Fibroblast of lung (primary cell): Measurements from ENCODE around the gene GSG1L. TPM values are rescaled to one million over a fixed set of nuclear protein-coding genes. Genes with fewer than 3 reads are reported as not detected.

ENCODE experiments used
- DNase-seq, 2 donors: peaks; one replicate each; pipeline versions ENCODE4 v3.0.0 to v3.0.0-alpha.2; 2010; ENCODE audit warnings: low read depth in 2 of 2
- H2AFZ ChIP-seq: 2 replicates; pipeline ENCODE4 v1.5.1; 2012; ENCODE audit warnings: low read length, control low read depth, inconsistent platforms
- H3K27ac ChIP-seq: 2 replicates; pipeline ENCODE4 v1.5.1; 2011; ENCODE audit warnings: low read length, control low read depth; ENCODE audit not compliant: insufficient read depth
- H3K27me3 ChIP-seq: 2 replicates; pipeline ENCODE4 v1.5.1; 2011; ENCODE audit warnings: mild to moderate bottlenecking, low read length; ENCODE audit not compliant: control insufficient read depth, insufficient read depth
- H3K36me3 ChIP-seq: 2 replicates; pipeline ENCODE4 v1.5.1; 2011; ENCODE audit warnings: low read length; ENCODE audit not compliant: control insufficient read depth, insufficient read depth
- H3K4me1 ChIP-seq: 2 replicates; pipeline ENCODE4 v1.5.1; 2011; ENCODE audit warnings: low read length; ENCODE audit not compliant: control insufficient read depth, insufficient read depth; ENCODE audit errors: extremely low read depth
- H3K4me2 ChIP-seq: 2 replicates; pipeline ENCODE4 v1.5.1; 2011; ENCODE audit warnings: low read length, control low read depth; ENCODE audit not compliant: insufficient read depth; ENCODE audit errors: extremely low read depth
- H3K4me3 ChIP-seq, 4 experiments: fragments of 200-600 bp in 1 of 4; sonication (generic) in 1 of 4; replicated peaks in 1 of 4; 2 replicates each; pipeline ENCODE4 v1.5.1; 2011 to 2016; ENCODE audit warnings: low read length in 4 of 4, low read depth in 3 of 4, mild to moderate bottlenecking in 3 of 4, control low read depth in 2 of 4, inconsistent platforms in 1 of 4, mixed read lengths in 1 of 4; ENCODE audit not compliant: insufficient read depth in 1 of 4; ENCODE audit errors: control extremely low read depth in 1 of 4
- H3K79me2 ChIP-seq: 2 replicates; pipeline ENCODE4 v1.5.1; 2012; ENCODE audit warnings: mild to moderate bottlenecking, low read length, inconsistent platforms; ENCODE audit not compliant: control insufficient read depth, insufficient read depth
- H3K9ac ChIP-seq: 2 replicates; pipeline ENCODE4 v1.5.1; 2011; ENCODE audit warnings: mild to moderate bottlenecking, low read length, control low read depth; ENCODE audit not compliant: insufficient read depth
- H3K9me3 ChIP-seq: 2 replicates; pipeline ENCODE4 v1.5.1; 2012; ENCODE audit warnings: low read depth, low read length; ENCODE audit not compliant: control insufficient read depth, insufficient read depth
- H4K20me1 ChIP-seq: 2 replicates; pipeline ENCODE4 v1.5.1; 2011; ENCODE audit warnings: low read length; ENCODE audit not compliant: control insufficient read depth, insufficient read depth; ENCODE audit errors: extremely low read depth
- CTCF ChIP-seq, 2 donors: IDR thresholded peaks in 1 of 2; conservative IDR thresholded peaks in 1 of 2; 1 replicate in 1 of 2; 2 replicates in 1 of 2; pipeline ENCODE4 v1.5.1; 2011 to 2012; ENCODE audit warnings: low read length in 2 of 2, control low read depth in 1 of 2, inconsistent platforms in 1 of 2, low read depth in 1 of 2, mild to moderate bottlenecking in 1 of 2
- EZH2 ChIP-seq: IDR thresholded peaks from 2 replicates; pipeline ENCODE4 v1.5.1; 2012; ENCODE audit warnings: low read length, control low read depth, mild to moderate bottlenecking; ENCODE audit errors: missing control alignments
- polyA plus RNA-seq, 2 donors: library from polyadenylated mRNA; depleted of rRNA in 1 of 2; stranded (reverse) in 1 of 2; unstranded in 1 of 2; fragments of >200 nt; gene quantifications; 2 replicates each; pipeline ENCODE4 v1.2.1, GENCODE V29; 2011 to 2012; ENCODE audit warnings: missing spikeins in 1 of 2
- total RNA-seq: library from RNA; depleted of rRNA; stranded (reverse); fragments of >200 nt; gene quantifications from 2 replicates; pipeline ENCODE4 v1.2.1, GENCODE V29; 2014

The GSG1L gene
- total and polyA plus RNA-seq, 2 donors (not counting 1 experiment from before 2014, with no cell fraction given) = not detected

DNA sequence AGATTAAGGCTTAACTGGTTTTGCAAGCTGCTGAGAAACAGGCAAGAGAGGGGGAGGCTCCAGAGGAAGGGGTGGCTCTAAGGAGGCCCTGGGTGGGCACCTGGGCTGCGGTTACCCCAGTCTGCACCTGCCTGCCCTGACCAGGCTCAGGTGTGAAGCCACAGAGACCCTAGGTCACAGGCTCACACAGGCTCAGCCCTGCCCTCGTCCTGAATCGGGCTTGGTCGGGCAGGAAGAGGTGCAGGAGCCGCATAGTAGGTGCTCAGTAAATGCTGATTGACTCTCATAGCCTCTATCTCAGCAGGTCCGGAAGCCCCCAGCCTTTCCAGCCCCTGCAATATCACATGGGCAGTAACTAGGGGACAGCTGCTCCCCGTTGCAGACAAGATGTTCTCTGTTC is 203.4 kb downstream of the GSG1L start:
- H3K27me3 ChIP-seq = no peaks in the 10 kb centered on the region
- H3K36me3 ChIP-seq = no peaks in the 10 kb centered on the region
- no peak overlapping the region for H3K4me3 ChIP-seq
- H3K4me1 ChIP-seq = no peaks in the 10 kb centered on the region
- H4K20me1 ChIP-seq = no peaks in the 10 kb centered on the region
- H2AFZ ChIP-seq = no peak overlapping the region
- H3K4me2 ChIP-seq = no peak overlapping the region
- H3K79me2 ChIP-seq = no peaks in the 10 kb centered on the region
- DNase-seq = no peak
- TF ChIP-seq EZH2 = no peak
- TF ChIP-seq CTCF (conservative IDR thresholded peaks at IDR 0.05 in 1 of 2, IDR thresholded peaks at IDR 0.05 in 1 of 2; ENCODE audit: low read depth in 1 of 2, low read length in 2 of 2) = no peak
- H3K9ac ChIP-seq = no peak overlapping the region
- H3K9me3 ChIP-seq = no peaks in the 10 kb centered on the region
- H3K27ac ChIP-seq = no peak overlapping the region

DNA sequence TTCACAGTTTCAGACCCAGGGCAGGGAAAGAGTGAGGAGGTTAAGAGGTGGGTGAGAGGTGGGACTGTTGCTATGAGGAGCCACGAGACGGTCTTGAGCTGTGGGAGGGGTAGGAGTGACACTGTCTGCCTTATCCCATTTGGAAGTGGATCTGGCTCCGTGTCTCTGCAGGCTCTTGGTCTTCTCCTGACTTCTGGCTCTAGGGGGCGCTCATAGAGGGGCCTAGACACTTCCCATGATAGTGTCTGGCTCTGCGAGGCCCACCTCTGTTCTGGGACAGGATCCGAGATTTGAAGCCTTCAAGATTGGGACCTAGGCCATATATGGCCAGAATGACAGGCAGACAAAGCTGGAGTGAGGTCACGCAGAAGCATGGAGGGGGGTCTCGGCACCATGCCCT is 204.5 kb downstream of the GSG1L start:
- DNase-seq = no peak
- no peak overlapping the region for H3K4me2 ChIP-seq
- no peak overlapping the region for H3K27ac ChIP-seq
- H3K27me3 ChIP-seq = no peaks in the 10 kb centered on the region
- H2AFZ ChIP-seq = no peak overlapping the region
- no peaks in the 10 kb centered on the region for H3K4me1 ChIP-seq
- no peak for TF ChIP-seq CTCF (conservative IDR thresholded peaks at IDR 0.05 in 1 of 2, IDR thresholded peaks at IDR 0.05 in 1 of 2; ENCODE audit: low read depth in 1 of 2, low read length in 2 of 2)
- no peak for TF ChIP-seq EZH2
- H3K9me3 ChIP-seq = no peaks in the 10 kb centered on the region
- no peak overlapping the region for H3K4me3 ChIP-seq
- no peaks in the 10 kb centered on the region for H3K36me3 ChIP-seq
- no peaks in the 10 kb centered on the region for H3K79me2 ChIP-seq
- no peaks in the 10 kb centered on the region for H4K20me1 ChIP-seq
- H3K9ac ChIP-seq = no peak overlapping the region

- no peak overlapping the region for H3K9ac ChIP-seq
- TF ChIP-seq EZH2 (no peak), CTCF (conservative IDR thresholded peaks at IDR 0.05 in 1 of 2, IDR thresholded peaks at IDR 0.05 in 1 of 2; ENCODE audit: low read depth in 1 of 2, low read length in 2 of 2) (no peak)
- no peaks in the 10 kb centered on the region for H3K79me2 ChIP-seq
- no peak for DNase-seq
- no peak overlapping the region for H3K4me3 ChIP-seq
- H2AFZ ChIP-seq = no peak overlapping the region
- H3K4me1 ChIP-seq = no peaks in the 10 kb centered on the region
- H3K27me3 ChIP-seq = no peaks in the 10 kb centered on the region
- H3K4me2 ChIP-seq = no peak overlapping the region
- H3K36me3 ChIP-seq = no peaks in the 10 kb centered on the region
- no peak overlapping the region for H3K27ac ChIP-seq
- H3K9me3 ChIP-seq = no peaks in the 10 kb centered on the region
- H4K20me1 ChIP-seq = no peaks in the 10 kb centered on the region
These were observed 209.9 kb downstream of the GSG1L start for GRCh38 chr16:27853651-27854050.
